SK-N-SH (cell line): ENCODE measurements around the gene CARS2. TPM values are rescaled to one million over a fixed set of nuclear protein-coding genes. Genes with fewer than 3 reads are reported as not detected.
"Not testable (repeated sequence)": the region's sequence is repeated elsewhere in the genome, so short reads cannot be mapped to it uniquely, and the experiment has no call there.

ENCODE experiments used
- CTCF ChIA-PET: fragments of 300-600, 350-600 bp; formaldehyde crosslinking; extraction: SDS; loops from one replicate; lab custom pipeline; 2021; lab: Yijun Ruan, JAX
- POLR2A ChIA-PET: fragments of 350-600 bp; sonication (Branson Sonifier 250); formaldehyde crosslinking; extraction: SDS; loops from one replicate; lab custom pipeline; 2020; ENCODE audit warnings: antibody characterized with exemption, inconsistent platforms; lab: Yijun Ruan, JAX
- DNase-seq: peaks from one replicate; pipeline ENCODE4 v3.0.0; 2012
- H2AFZ ChIP-seq: fragments of 200-600 bp; sonication (generic); 2 replicates; pipeline ENCODE4 v1.8.1; 2016; ENCODE audit warnings: antibody characterized with exemption, mild to moderate bottlenecking, low read depth
- H3F3A ChIP-seq: fragments of 200-600 bp; sonication (generic); replicated peaks from 2 replicates; pipeline ENCODE3; 2016; ENCODE audit warnings: antibody characterized with exemption, mild to moderate bottlenecking; ENCODE audit not compliant: insufficient read depth
- H3K27ac ChIP-seq, 2 experiments: fragments of 200-500 bp in 1 of 2; fragments of 200-600 bp in 1 of 2; sonication (Bioruptor generic) in 1 of 2; sonication (generic), shearing (Covaris generic) in 1 of 2; 2 replicates each; pipeline versions ENCODE4 v1.5.1 to v1.6.1; 2014 to 2016; ENCODE audit warnings: low read depth in 2 of 2, inconsistent platforms in 1 of 2, low read length in 1 of 2, mild to moderate bottlenecking in 1 of 2, mixed read lengths in 1 of 2
- H3K27me3 ChIP-seq: fragments of 200-600 bp; sonication (generic), shearing (Covaris generic); 2 replicates; pipeline ENCODE4 v1.6.1; 2016; ENCODE audit warnings: mixed run types; ENCODE audit not compliant: insufficient read depth
- H3K36me3 ChIP-seq, 2 experiments: fragments of 200-500 bp in 1 of 2; fragments of 200-600 bp in 1 of 2; sonication (Bioruptor generic) in 1 of 2; sonication (generic) in 1 of 2; replicated peaks in 1 of 2; 2 replicates each; pipeline versions ENCODE3 to v1.5.1; 2014 to 2016; ENCODE audit warnings: low read length in 1 of 2, mild to moderate bottlenecking in 1 of 2; ENCODE audit not compliant: insufficient read depth in 2 of 2, control insufficient read depth in 1 of 2
- H3K4me1 ChIP-seq, 2 experiments: fragments of 200-500 bp in 1 of 2; fragments of 200-600 bp in 1 of 2; sonication (Bioruptor generic) in 1 of 2; sonication (generic), shearing (Covaris generic) in 1 of 2; 2 replicates each; pipeline versions ENCODE4 v1.5.1 to v1.6.1; 2014 to 2016; ENCODE audit warnings: low read depth in 1 of 2, low read length in 1 of 2, mixed run types in 1 of 2; ENCODE audit not compliant: insufficient read depth in 2 of 2, control insufficient read depth in 1 of 2
- H3K4me2 ChIP-seq: fragments of 200-600 bp; sonication (generic), shearing (Covaris generic); 2 replicates; pipeline ENCODE4 v1.6.1; 2017; ENCODE audit warnings: mixed run types
- H3K4me3 ChIP-seq, 2 experiments: fragments of 200-500 bp in 1 of 2; fragments of 200-600 bp in 1 of 2; sonication (Bioruptor generic) in 1 of 2; sonication (generic), shearing (Covaris generic) in 1 of 2; 2 replicates each; pipeline versions ENCODE4 v1.5.1 to v1.8.1; 2014 to 2016; ENCODE audit warnings: low read depth in 2 of 2, inconsistent platforms in 1 of 2, low read length in 1 of 2, mild to moderate bottlenecking in 1 of 2, mixed read lengths in 1 of 2, moderate library complexity in 1 of 2
- H3K79me2 ChIP-seq: fragments of 200-600 bp; sonication (generic); 2 replicates; pipeline ENCODE4 v1.8.1; 2017; ENCODE audit warnings: mild to moderate bottlenecking; ENCODE audit not compliant: insufficient read depth
- H3K9ac ChIP-seq: fragments of 200-600 bp; sonication (generic); 2 replicates; pipeline ENCODE4 v1.6.1; 2017; ENCODE audit warnings: mixed run types
- H3K9me2 ChIP-seq: fragments of 200-600 bp; sonication (generic); 2 replicates; pipeline ENCODE4 v1.6.1; 2017; ENCODE audit warnings: mixed run types
- H3K9me3 ChIP-seq: fragments of 200-600 bp; sonication (generic); 2 replicates; pipeline ENCODE4 v1.6.1; 2017; ENCODE audit warnings: mixed run types, mild to moderate bottlenecking, moderate library complexity
- H4K20me1 ChIP-seq: fragments of 200-600 bp; sonication (generic); 2 replicates; pipeline ENCODE4 v1.6.1; 2017; ENCODE audit warnings: mild to moderate bottlenecking, mixed run types; ENCODE audit not compliant: insufficient read depth
- EP300 ChIP-seq, 2 experiments: IDR thresholded peaks; 2 replicates each; pipeline versions ENCODE4 v1.4.0 to v1.6.1; 2012; ENCODE audit warnings: borderline replicate concordance in 1 of 2, low read depth in 1 of 2, low read length in 1 of 2
- FOSL2 ChIP-seq: IDR thresholded peaks from 2 replicates; pipeline ENCODE4 v1.4.0; 2012; ENCODE audit warnings: low read depth, mild to moderate bottlenecking, moderate library complexity, borderline replicate concordance
- FOXM1 ChIP-seq: IDR thresholded peaks from 2 replicates; pipeline ENCODE4 v1.4.0; 2012; ENCODE audit warnings: low read depth, mild to moderate bottlenecking
- GATA2 ChIP-seq: sonication (generic); formaldehyde crosslinking; IDR thresholded peaks from 2 replicates; pipeline ENCODE4 v1.5.0; 2020; ENCODE audit warnings: mild to moderate bottlenecking, missing genetic modification reagents
- MXI1 ChIP-seq: IDR thresholded peaks from 2 replicates; pipeline ENCODE4 v1.6.1; 2012; ENCODE audit warnings: mild to moderate bottlenecking, low read depth, low read length, improper control_type of control experiment
- NRF1 ChIP-seq: IDR thresholded peaks from 2 replicates; pipeline ENCODE4 v1.6.1; 2012; ENCODE audit warnings: low read depth, mild to moderate bottlenecking, low read length
- POLR2AphosphoS5 ChIP-seq: IDR thresholded peaks from 2 replicates; pipeline ENCODE4 v1.6.1; 2012; ENCODE audit warnings: low read depth, low read length
- RAD21 ChIP-seq: IDR thresholded peaks from 2 replicates; pipeline ENCODE4 v1.6.1; 2012; ENCODE audit warnings: mild to moderate bottlenecking, low read length
- SIN3A ChIP-seq: IDR thresholded peaks from 2 replicates; pipeline ENCODE4 v1.6.1; 2012; ENCODE audit warnings: low read depth, mild to moderate bottlenecking, low read length, moderate library complexity, borderline replicate concordance
- YY1 ChIP-seq: IDR thresholded peaks from 2 replicates; pipeline ENCODE4 v1.4.0; 2012; ENCODE audit warnings: low read depth, mild to moderate bottlenecking
- WGBS: methylation state at CpG from one replicate; pipeline ENCODE4 v1.1.6; 2017; ENCODE audit warnings: low lambda C conversion rate; 5-methylcytosine and 5-hydroxymethylcytosine counted together
- polyA plus RNA-seq, 3 experiments: library from polyadenylated mRNA; depleted of rRNA; stranded (reverse); fragments of >200 nt; gene quantifications; 2 replicates each; pipeline ENCODE4 v1.2.3, GENCODE V29; 2012
- TF ChIP-seq, protein P1 (sequence below): IDR thresholded peaks from 2 replicates; pipeline ENCODE4; 2012
- TF ChIP-seq, protein P2 (sequence below): fragments of 150-350 bp; IDR thresholded peaks from 2 replicates; pipeline ENCODE4 v1.6.1; 2016; ENCODE audit warnings: mild to moderate bottlenecking, low read depth, low read length
- TF ChIP-seq, protein P3 (sequence below): IDR thresholded peaks from 2 replicates; pipeline ENCODE4 v1.4.0; 2012; ENCODE audit warnings: low read depth
- TF ChIP-seq, protein P4 (sequence below): fragments of 150-350 bp; IDR thresholded peaks from 2 replicates; pipeline ENCODE4 v1.6.1; 2017; ENCODE audit warnings: antibody characterized with exemption, low read length, low read depth, borderline replicate concordance
- TF ChIP-seq, protein P5 (sequence below): IDR thresholded peaks from 2 replicates; pipeline ENCODE4 v1.4.0; 2012; ENCODE audit warnings: low read depth, borderline replicate concordance

Gene CARS2
- polyA plus RNA-seq, 1 of the 3 experiments (the other 2 are of a cell fraction): 78.6 TPM

DNA sequence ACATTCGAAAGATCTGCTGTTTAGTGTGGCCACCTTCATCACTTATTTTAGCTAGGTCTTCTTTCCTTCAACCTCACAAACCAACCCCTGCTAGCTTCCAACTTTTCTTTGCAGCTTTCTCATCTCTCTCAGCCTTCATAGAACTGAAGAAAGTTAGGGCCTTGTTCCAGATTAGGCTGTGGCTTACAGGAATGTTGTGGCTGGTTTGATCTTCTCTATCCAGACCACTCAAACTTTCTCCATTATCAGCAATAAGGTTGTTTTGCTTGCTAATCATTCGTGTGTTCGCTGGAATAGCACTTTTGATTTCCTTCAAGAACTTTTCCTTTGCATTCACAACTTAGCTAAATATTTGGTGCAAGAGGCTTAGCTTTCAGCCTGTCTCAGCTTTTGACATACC, 44.7 kb downstream of the CARS2 start:
- Histone ChIP-seq H3K27me3 (no peaks in the 10 kb centered on the region), H3F3A (no peaks in the 10 kb centered on the region), H3K4me1 (no peaks in the 10 kb centered on the region), H3K9ac (no peak overlapping the region), H3K36me3 (peaks cover 57 to 63% of the 10 kb centered on the region in 2 experiments), H3K79me2 (no peaks in the 10 kb centered on the region), H3K9me2 (no peaks in the 10 kb centered on the region), H3K4me2 (no peak overlapping the region), H3K9me3 (peaks cover 4% of the 10 kb centered on the region; the same call in 1 of the 2 replicates), H3K4me3 (no peak overlapping the region; a peak in 1 of 4 replicates), H4K20me1 (no peaks in the 10 kb centered on the region), H3K27ac (no peak overlapping the region), H2AFZ (no peak overlapping the region)
- ChIA-PET CTCF (interaction anchor here (1.1 kb wide), 2 partner anchors 19 to 206 kb away, joined by 3 to 5 read pairs; no protein-coding TSS in a partner anchor), POLR2A (no interaction called here)
- 98% methylated on average over 3 of the region's 3 CpGs for WGBS
- no peak for DNase-seq
- TF ChIP-seq, protein P1, sequence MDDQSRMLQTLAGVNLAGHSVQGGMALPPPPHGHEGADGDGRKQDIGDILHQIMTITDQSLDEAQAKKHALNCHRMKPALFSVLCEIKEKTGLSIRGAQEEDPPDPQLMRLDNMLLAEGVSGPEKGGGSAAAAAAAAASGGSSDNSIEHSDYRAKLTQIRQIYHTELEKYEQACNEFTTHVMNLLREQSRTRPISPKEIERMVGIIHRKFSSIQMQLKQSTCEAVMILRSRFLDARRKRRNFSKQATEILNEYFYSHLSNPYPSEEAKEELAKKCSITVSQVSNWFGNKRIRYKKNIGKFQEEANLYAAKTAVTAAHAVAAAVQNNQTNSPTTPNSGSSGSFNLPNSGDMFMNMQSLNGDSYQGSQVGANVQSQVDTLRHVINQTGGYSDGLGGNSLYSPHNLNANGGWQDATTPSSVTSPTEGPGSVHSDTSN: no peak
- TF ChIP-seq POLR2AphosphoS5 (no peak), EP300 (IDR thresholded peaks at IDR 0.05; ENCODE audit: borderline replicate concordance in 1 of 2, low read depth in 1 of 2, low read length in 1 of 2) (no peak), NRF1 (no peak), FOSL2 (no peak), FOXM1 (no peak), MXI1 (no peak), GATA2 (CRISPR knock-in tag) (no peak), SIN3A (no peak), YY1 (no peak), RAD21 (no peak)
- TF ChIP-seq, protein P2, sequence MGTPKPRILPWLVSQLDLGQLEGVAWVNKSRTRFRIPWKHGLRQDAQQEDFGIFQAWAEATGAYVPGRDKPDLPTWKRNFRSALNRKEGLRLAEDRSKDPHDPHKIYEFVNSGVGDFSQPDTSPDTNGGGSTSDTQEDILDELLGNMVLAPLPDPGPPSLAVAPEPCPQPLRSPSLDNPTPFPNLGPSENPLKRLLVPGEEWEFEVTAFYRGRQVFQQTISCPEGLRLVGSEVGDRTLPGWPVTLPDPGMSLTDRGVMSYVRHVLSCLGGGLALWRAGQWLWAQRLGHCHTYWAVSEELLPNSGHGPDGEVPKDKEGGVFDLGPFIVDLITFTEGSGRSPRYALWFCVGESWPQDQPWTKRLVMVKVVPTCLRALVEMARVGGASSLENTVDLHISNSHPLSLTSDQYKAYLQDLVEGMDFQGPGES: no peak
- TF ChIP-seq, protein P3, sequence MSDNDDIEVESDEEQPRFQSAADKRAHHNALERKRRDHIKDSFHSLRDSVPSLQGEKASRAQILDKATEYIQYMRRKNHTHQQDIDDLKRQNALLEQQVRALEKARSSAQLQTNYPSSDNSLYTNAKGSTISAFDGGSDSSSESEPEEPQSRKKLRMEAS: no peak
- TF ChIP-seq, protein P4, sequence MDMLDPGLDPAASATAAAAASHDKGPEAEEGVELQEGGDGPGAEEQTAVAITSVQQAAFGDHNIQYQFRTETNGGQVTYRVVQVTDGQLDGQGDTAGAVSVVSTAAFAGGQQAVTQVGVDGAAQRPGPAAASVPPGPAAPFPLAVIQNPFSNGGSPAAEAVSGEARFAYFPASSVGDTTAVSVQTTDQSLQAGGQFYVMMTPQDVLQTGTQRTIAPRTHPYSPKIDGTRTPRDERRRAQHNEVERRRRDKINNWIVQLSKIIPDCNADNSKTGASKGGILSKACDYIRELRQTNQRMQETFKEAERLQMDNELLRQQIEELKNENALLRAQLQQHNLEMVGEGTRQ: no peak
- TF ChIP-seq, protein P5, sequence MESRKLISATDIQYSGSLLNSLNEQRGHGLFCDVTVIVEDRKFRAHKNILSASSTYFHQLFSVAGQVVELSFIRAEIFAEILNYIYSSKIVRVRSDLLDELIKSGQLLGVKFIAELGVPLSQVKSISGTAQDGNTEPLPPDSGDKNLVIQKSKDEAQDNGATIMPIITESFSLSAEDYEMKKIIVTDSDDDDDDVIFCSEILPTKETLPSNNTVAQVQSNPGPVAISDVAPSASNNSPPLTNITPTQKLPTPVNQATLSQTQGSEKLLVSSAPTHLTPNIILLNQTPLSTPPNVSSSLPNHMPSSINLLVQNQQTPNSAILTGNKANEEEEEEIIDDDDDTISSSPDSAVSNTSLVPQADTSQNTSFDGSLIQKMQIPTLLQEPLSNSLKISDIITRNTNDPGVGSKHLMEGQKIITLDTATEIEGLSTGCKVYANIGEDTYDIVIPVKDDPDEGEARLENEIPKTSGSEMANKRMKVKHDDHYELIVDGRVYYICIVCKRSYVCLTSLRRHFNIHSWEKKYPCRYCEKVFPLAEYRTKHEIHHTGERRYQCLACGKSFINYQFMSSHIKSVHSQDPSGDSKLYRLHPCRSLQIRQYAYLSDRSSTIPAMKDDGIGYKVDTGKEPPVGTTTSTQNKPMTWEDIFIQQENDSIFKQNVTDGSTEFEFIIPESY: no peak

DNA sequence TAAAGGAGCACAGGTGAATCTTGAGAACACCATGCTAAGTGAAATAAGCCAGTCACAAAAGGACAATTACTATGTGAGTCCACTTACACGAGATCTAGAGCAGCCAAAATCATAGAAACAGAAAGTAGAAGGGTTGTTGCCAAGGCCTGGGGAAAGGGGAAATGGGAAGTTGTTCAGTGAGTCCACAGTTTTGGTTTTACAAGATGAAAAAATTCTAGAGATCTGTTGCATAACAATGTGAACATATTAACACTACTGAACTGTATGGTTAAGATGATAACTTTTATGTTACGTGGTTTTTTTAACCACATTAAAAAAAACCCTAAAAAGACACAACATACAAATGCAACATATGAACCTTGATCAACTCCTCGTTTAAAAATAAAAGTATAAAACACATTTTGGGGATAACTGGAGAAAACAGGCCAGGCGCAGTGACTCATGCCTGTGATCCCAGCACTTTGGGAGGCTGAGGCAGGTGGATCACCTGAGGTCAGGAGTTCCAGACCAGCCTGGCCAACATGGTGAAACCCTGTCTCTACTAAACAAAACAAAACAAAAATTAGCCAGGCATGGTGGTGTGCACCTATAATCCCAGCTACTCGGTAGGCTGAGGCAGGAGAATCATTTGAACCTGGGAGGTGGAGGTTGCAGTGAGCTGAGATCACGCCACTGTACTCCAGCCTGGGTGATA, 47.6 kb downstream of the CARS2 start:
- 86% methylated on average over 6 of the region's 6 CpGs for WGBS
- H3K4me1 ChIP-seq, POLR2A ChIA-PET, H3K27me3 ChIP-seq, H4K20me1 ChIP-seq, H3K4me2 ChIP-seq, H2AFZ ChIP-seq, DNase-seq, H3F3A ChIP-seq, H3K27ac ChIP-seq, H3K79me2 ChIP-seq, H3K4me3 ChIP-seq, H3K9ac ChIP-seq, H3K9me2 ChIP-seq, H3K9me3 ChIP-seq: not testable (repeated sequence)
- CTCF ChIA-PET: interaction anchor here (1.0 kb wide), 1 partner anchor 26 kb away, joined by 3 read pairs; no protein-coding TSS in a partner anchor
- H3K36me3 ChIP-seq: peaks cover 39 to 50% of the 10 kb centered on the region in 2 experiments
